ENCODE results near the gene MTLN. TPM values are rescaled to one million over a fixed set of nuclear protein-coding genes. Genes with fewer than 3 reads are reported as not detected.

MTLN gene
- total and polyA plus RNA-seq, 10 of the 15 experiments (the other 5 are each of a cell fraction or from before 2014, with no cell fraction given), result 6.6 to 140 (median 60.4) TPM

DNA sequence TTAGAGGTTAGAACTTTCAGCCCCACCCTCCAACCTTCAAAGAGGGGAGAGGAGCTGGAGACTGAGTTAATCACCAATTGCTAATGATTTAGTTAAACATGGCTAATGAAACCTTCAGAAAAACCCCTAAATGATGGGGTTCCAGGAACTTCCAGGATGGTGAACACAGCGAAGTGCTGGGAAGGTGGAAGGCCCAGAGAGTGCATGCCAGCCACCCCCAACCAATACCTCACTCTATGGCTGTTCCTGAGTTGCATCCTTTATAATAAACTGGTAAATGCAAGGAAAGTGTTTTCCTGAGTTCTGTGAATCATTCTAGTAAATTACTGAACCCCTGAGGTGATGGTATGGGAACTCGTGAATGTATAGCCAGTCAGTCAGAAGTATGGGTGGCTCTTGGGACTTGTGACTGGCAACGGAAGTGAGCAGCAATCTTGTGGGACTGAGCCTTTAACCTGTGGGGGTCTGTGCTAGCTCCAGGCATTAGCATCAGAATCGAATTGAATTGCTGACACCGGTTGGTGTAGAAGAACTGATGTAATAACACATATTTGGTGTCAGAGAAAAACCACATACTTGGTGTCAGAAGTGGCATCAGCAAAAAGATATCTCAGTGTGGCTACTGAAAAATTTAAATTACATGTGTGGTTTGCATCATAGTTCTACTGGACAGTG lies 44.9 kb downstream of the MTLN start (continued):
- TF ChIP-seq, protein P1, sequence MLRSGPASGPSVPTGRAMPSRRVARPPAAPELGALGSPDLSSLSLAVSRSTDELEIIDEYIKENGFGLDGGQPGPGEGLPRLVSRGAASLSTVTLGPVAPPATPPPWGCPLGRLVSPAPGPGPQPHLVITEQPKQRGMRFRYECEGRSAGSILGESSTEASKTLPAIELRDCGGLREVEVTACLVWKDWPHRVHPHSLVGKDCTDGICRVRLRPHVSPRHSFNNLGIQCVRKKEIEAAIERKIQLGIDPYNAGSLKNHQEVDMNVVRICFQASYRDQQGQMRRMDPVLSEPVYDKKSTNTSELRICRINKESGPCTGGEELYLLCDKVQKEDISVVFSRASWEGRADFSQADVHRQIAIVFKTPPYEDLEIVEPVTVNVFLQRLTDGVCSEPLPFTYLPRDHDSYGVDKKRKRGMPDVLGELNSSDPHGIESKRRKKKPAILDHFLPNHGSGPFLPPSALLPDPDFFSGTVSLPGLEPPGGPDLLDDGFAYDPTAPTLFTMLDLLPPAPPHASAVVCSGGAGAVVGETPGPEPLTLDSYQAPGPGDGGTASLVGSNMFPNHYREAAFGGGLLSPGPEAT (IDR thresholded peaks at IDR 0.05; ENCODE audit: low read depth), result no peak
- TF ChIP-seq JUND (IDR thresholded peaks at IDR 0.05; ENCODE audit: low read depth, low read length) (no peak), ETV6 (conservative IDR thresholded peaks at IDR 0.05 in 1 of 2, IDR thresholded peaks at IDR 0.05 in 1 of 2; ENCODE audit: borderline replicate concordance in 1 of 2, low read depth in 1 of 2) (no peak), POLR2A (IDR thresholded peaks at IDR 0.05; ENCODE audit: low read depth, low read length) (no peak)
- TF ChIP-seq, protein P2, sequence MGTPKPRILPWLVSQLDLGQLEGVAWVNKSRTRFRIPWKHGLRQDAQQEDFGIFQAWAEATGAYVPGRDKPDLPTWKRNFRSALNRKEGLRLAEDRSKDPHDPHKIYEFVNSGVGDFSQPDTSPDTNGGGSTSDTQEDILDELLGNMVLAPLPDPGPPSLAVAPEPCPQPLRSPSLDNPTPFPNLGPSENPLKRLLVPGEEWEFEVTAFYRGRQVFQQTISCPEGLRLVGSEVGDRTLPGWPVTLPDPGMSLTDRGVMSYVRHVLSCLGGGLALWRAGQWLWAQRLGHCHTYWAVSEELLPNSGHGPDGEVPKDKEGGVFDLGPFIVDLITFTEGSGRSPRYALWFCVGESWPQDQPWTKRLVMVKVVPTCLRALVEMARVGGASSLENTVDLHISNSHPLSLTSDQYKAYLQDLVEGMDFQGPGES (IDR thresholded peaks at IDR 0.05), result no peak

DNA sequence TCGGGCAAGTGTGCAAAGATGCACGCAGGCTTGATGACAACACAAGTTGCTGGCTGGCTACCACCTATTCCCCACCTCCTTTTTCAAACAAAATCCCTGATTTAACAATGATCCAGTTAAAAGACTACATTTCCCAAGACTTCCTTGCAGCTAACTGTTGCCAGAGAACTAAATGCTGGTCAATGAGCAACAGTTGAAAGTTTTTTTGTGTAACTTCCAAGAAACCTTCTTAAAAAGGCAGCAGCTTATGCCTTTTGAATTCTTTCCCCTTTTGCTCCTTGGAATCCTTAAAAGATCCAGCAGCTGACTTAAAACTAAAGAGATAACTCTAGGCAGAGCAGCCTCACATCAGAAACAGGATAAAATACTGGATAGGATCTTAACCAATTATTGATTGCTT lies 46.1 kb downstream of the MTLN start:
- Histone ChIP-seq H3K27ac (ENCODE audit: control insufficient read depth, insufficient read depth) (no peak overlapping the region), H3K4me1 (ENCODE audit: control insufficient read depth, insufficient read depth, low read length) (no peaks in the 10 kb centered on the region), H3K4me3 (no peak overlapping the region), H3K36me3 (ENCODE audit: control insufficient read depth in 2 of 2, insufficient read depth in 2 of 2, low read length in 1 of 2) (no peaks in the 10 kb centered on the region), H2AFZ (ENCODE audit: control insufficient read depth, low read depth, low read length) (no peak overlapping the region), H4K20me1 (ENCODE audit: control insufficient read depth, insufficient read depth) (no peaks in the 10 kb centered on the region), H3K9ac (ENCODE audit: control insufficient read depth, insufficient read depth, low read length) (no peak overlapping the region), H3K27me3 (replicated peaks in 1 of 2; ENCODE audit: control insufficient read depth in 2 of 2, insufficient read depth in 2 of 2, low read length in 1 of 2) (no peaks in the 10 kb centered on the region), H3K79me2 (ENCODE audit: control insufficient read depth, insufficient read depth, low read length) (no peaks in the 10 kb centered on the region), H3K4me2 (ENCODE audit: control insufficient read depth, insufficient read depth) (no peak overlapping the region), H3K9me3 (replicated peaks; ENCODE audit: control insufficient read depth, insufficient read depth, low read length) (no peaks in the 10 kb centered on the region)
- no TSS peak for BruUV-seq (replicated peaks)
- ATAC-seq (no peak), FAIRE-seq (no peak), DNase-seq (ENCODE audit: low read depth, low spot score) (no peak)
- RAD21 ChIA-PET (ENCODE audit: unreplicated experiment), result no interaction called here
- SMC1A ChIA-PET (ENCODE audit: uncharacterized antibody, unreplicated experiment), result interaction anchor here (0.9 kb wide), 1 partner anchor 9 kb away, joined by 3 read pairs; no protein-coding TSS in a partner anchor
- CTCF ChIA-PET, result interaction anchor here (2.3 kb wide), 1 partner anchor 9 kb away, joined by 14 read pairs; no protein-coding TSS in a partner anchor
- POLR2A ChIA-PET, result no interaction called here
- WGBS (ENCODE audit: insufficient coverage, insufficient replicate concordance, low lambda C conversion rate, missing lambda C conversion rate), result 45% methylated on average over 2 of the region's 2 CpGs
- in situ Hi-C loops (cut with MboI) (loop anchor here (25.0 kb wide), 1 partner anchor 1521 kb away; no protein-coding TSS in a partner anchor), intact Hi-C loops (cut with micrococcal nuclease; ENCODE audit: unreplicated experiment) (no loop called here)
- no peak for TF ChIP-seq JUNB (IDR thresholded peaks at IDR 0.05)
- no peak for TF ChIP-seq BMI1 (IDR thresholded peaks at IDR 0.05; ENCODE audit: borderline replicate concordance)
- TF ChIP-seq, protein P3, sequence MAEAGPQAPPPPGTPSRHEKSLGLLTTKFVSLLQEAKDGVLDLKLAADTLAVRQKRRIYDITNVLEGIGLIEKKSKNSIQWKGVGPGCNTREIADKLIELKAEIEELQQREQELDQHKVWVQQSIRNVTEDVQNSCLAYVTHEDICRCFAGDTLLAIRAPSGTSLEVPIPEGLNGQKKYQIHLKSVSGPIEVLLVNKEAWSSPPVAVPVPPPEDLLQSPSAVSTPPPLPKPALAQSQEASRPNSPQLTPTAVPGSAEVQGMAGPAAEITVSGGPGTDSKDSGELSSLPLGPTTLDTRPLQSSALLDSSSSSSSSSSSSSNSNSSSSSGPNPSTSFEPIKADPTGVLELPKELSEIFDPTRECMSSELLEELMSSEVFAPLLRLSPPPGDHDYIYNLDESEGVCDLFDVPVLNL (IDR thresholded peaks at IDR 0.05; ENCODE audit: low read depth, low read length), result no peak
- no peak for TF ChIP-seq EED (IDR thresholded peaks at IDR 0.05; ENCODE audit: low read depth)
- TF ChIP-seq NFYA (IDR thresholded peaks at IDR 0.05; ENCODE audit: borderline replicate concordance, low read depth, low read length), result no peak
- TF ChIP-seq, protein P4, sequence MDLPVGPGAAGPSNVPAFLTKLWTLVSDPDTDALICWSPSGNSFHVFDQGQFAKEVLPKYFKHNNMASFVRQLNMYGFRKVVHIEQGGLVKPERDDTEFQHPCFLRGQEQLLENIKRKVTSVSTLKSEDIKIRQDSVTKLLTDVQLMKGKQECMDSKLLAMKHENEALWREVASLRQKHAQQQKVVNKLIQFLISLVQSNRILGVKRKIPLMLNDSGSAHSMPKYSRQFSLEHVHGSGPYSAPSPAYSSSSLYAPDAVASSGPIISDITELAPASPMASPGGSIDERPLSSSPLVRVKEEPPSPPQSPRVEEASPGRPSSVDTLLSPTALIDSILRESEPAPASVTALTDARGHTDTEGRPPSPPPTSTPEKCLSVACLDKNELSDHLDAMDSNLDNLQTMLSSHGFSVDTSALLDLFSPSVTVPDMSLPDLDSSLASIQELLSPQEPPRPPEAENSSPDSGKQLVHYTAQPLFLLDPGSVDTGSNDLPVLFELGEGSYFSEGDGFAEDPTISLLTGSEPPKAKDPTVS (IDR thresholded peaks at IDR 0.05; ENCODE audit: low read depth, low read length), result no peak
- TF ChIP-seq GATAD2B (conservative IDR thresholded peaks at IDR 0.05; ENCODE audit: low read depth), result no peak
- TF ChIP-seq BCL11A (IDR thresholded peaks at IDR 0.05; ENCODE audit: low read depth, low read length), result no peak
- no peak for TF ChIP-seq HDAC6 (IDR thresholded peaks at IDR 0.05; ENCODE audit: unreplicated experiment)
- no peak for TF ChIP-seq YBX1 (IDR thresholded peaks at IDR 0.05)
- TF ChIP-seq BRCA1 (IDR thresholded peaks at IDR 0.05; ENCODE audit: low read depth, low read length), result no peak
- TF ChIP-seq SMARCA5 (IDR thresholded peaks at IDR 0.05), result no peak
- no peak for TF ChIP-seq BACH1 (IDR thresholded peaks at IDR 0.05; ENCODE audit: borderline replicate concordance)
- TF ChIP-seq FOS (IDR thresholded peaks at IDR 0.05; ENCODE audit: borderline replicate concordance, extremely low read depth, insufficient read length), result no peak

All from GM12878 (cell line).